GM12891 (cell line): ENCODE measurements around the gene MUL1.

Experiments used
- PAX5 ChIP-seq: IDR thresholded peaks from 2 replicates; pipeline ENCODE4 v1.6.1; 2011; ENCODE audit warnings: low read length, moderate library complexity, mild to moderate bottlenecking; ENCODE audit not compliant: insufficient read depth, severe bottlenecking
- POLR2A ChIP-seq: IDR thresholded peaks from 2 replicates; pipeline ENCODE4 v1.6.1; 2011; ENCODE audit warnings: low read depth, low read length, control low read depth
- POLR2AphosphoS5 ChIP-seq: IDR thresholded peaks from 2 replicates; pipeline ENCODE4 v1.6.1; 2011; ENCODE audit warnings: low read depth, low read length, control low read depth
- POU2F2 ChIP-seq: IDR thresholded peaks from 2 replicates; pipeline ENCODE4 v1.6.1; 2011; ENCODE audit warnings: low read depth, mild to moderate bottlenecking, control low read depth, low read length, moderate library complexity
- TAF1 ChIP-seq: IDR thresholded peaks from 2 replicates; pipeline ENCODE4 v1.6.1; 2011; ENCODE audit warnings: low read depth, low read length, control low read depth

DNA sequence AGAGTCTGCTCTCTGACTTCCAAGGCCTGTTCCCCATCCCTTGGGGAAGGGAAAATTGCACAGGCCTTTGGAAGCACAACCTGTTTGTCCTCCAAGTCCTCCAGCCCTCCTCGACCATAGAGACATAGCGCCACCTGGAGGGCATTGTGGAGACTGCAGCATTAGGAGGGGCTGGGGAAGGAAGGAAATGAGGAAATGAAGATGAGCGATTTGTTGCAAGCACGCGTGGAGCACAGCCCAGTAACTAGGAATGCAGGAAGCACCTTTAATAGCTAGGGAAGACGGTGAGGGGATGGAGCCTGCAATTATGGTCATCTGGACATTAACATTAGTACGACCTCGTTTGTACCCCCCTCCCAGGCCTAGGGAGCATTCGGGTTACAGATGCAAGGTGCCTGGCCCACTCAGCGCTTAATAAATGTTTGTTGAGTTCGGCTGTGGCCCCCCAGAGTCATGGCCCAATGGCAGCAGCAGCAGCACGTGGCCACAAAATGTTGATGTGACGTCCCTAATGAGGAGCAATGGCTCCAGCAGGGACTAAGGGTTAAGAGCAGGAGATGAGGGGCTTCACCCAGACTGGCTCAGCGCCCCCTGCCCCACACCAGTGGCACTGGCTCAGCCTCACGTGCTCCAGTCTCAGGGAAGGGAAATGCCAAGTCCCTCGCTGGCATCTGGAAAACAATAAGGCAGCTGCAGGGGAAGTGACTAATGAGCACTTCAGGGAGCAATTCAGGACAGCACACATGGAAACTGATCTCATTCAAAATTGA lies 13.9 kb downstream of the MUL1 start:
- no peak for TF ChIP-seq POLR2A
- no peak for TF ChIP-seq POLR2AphosphoS5
- no peak for TF ChIP-seq TAF1
- TF ChIP-seq POU2F2 = no peak
- no peak for TF ChIP-seq PAX5
